HepG2 (cell line): ENCODE results near the gene ALDH7A1. TPM values are rescaled to one million over a fixed set of nuclear protein-coding genes. Genes with fewer than 3 reads are reported as not detected.
A peak's percentile ranks its signal among the peaks of the same experiment; 100 is the strongest.

ENCODE experiments used
- FOXM1 ChIP-seq: sonication (generic); formaldehyde crosslinking; IDR thresholded peaks from 2 replicates; pipeline ENCODE4 v1.5.0; 2020; ENCODE audit warnings: missing genetic modification reagents
- HDAC1 ChIP-seq: sonication (generic); formaldehyde crosslinking; IDR thresholded peaks from 2 replicates; pipeline ENCODE4 v1.5.1; 2020; ENCODE audit warnings: mild to moderate bottlenecking, missing genetic modification reagents
- MXI1 ChIP-seq: IDR thresholded peaks from 3 replicates; pipeline ENCODE4 v1.6.1; 2012; ENCODE audit warnings: low read depth, low read length, inconsistent platforms, borderline replicate concordance
- NR2F6 ChIP-seq, 2 experiments: IDR thresholded peaks; 2 replicates each; pipeline ENCODE4 v1.6.1; 2016; ENCODE audit warnings: antibody characterized with exemption in 1 of 2, mild to moderate bottlenecking in 1 of 2
- PCBP2 ChIP-seq: fragments of 200-400 bp; formaldehyde crosslinking; optimal IDR thresholded peaks from 2 replicates; pipeline ENCODE3; 2018; ENCODE audit warnings: low read length, low read depth; ENCODE audit not compliant: poor library complexity, severe bottlenecking
- POGZ ChIP-seq: sonication (generic); formaldehyde crosslinking; IDR thresholded peaks from 2 replicates; pipeline ENCODE4 v1.4.0; 2020; ENCODE audit warnings: mild to moderate bottlenecking, missing genetic modification reagents
- TEAD2 ChIP-seq: sonication (generic); formaldehyde crosslinking; IDR thresholded peaks from 2 replicates; pipeline ENCODE4 v1.9.0; 2021; ENCODE audit warnings: missing genetic modification reagents
- TMF1 ChIP-seq: sonication (generic); formaldehyde crosslinking; IDR thresholded peaks from 2 replicates; pipeline ENCODE4 v1.8.1; 2022; ENCODE audit warnings: low read depth, missing genetic modification reagents
- ZFP90 ChIP-seq: sonication (generic); formaldehyde crosslinking; IDR thresholded peaks from 2 replicates; pipeline ENCODE4 v1.8.0; 2022; ENCODE audit warnings: missing genetic modification reagents, mild to moderate bottlenecking, inconsistent platforms, borderline replicate concordance
- ZNF205 ChIP-seq: IDR thresholded peaks from 2 replicates; pipeline ENCODE4 v1.6.1; 2018; ENCODE audit warnings: missing biosample characterization, missing genetic modification reagents
- ZNF382 ChIP-seq: sonication (generic); formaldehyde crosslinking; IDR thresholded peaks from 2 replicates; pipeline ENCODE4 v1.5.0; 2020; ENCODE audit warnings: missing genetic modification reagents, mild to moderate bottlenecking, borderline replicate concordance
- ZNF552 ChIP-seq: sonication (generic); formaldehyde crosslinking; IDR thresholded peaks from 2 replicates; pipeline ENCODE4 v1.9.0; 2022; ENCODE audit warnings: missing genetic modification reagents, mild to moderate bottlenecking, borderline replicate concordance
- ZNF737 ChIP-seq: sonication (generic); formaldehyde crosslinking; IDR thresholded peaks from 2 replicates; pipeline ENCODE4 v1.5.0; 2020; ENCODE audit warnings: missing genetic modification reagents, mild to moderate bottlenecking, borderline replicate concordance
- ZNF749 ChIP-seq: sonication (generic); formaldehyde crosslinking; IDR thresholded peaks from 2 replicates; pipeline ENCODE4 v1.8.0; 2022; ENCODE audit warnings: mild to moderate bottlenecking, missing genetic modification reagents, moderate library complexity, borderline replicate concordance
- polyA plus RNA-seq, 8 experiments: library from polyadenylated mRNA; depleted of rRNA in 3 of 8; stranded (reverse) in 7 of 8; unstranded in 1 of 8; fragments of >200 nt; fragmentation: Illumina TruSeq in 4 of 8; extraction: Trizol in 4 of 8; gene quantifications; 2 replicates each; pipeline versions ENCODE4 v1.2.1 to v1.2.3, GENCODE V29; 2011 to 2016; ENCODE audit warnings: low read depth in 4 of 8, missing spikeins in 1 of 8, mixed read lengths in 1 of 8; ENCODE audit not compliant: insufficient read depth in 1 of 8
- total RNA-seq, 5 experiments: library from RNA; depleted of rRNA; stranded (reverse); fragments of >200 nt; fragmentation: Illumina TruSeq; extraction: Trizol; gene quantifications; 2 replicates each; pipeline ENCODE4 v1.2.3, GENCODE V29; 2016; ENCODE audit warnings: low read depth in 1 of 5
- TF ChIP-seq, protein P1 (sequence below): IDR thresholded peaks from 2 replicates; pipeline ENCODE4 v1.4.0; 2020; ENCODE audit warnings: mild to moderate bottlenecking, missing genetic modification reagents
- TF ChIP-seq, protein P2 (sequence below): sonication (generic); formaldehyde crosslinking; IDR thresholded peaks from 2 replicates; pipeline ENCODE4 v1.5.0; 2020; ENCODE audit warnings: missing genetic modification reagents
- TF ChIP-seq, protein P3 (sequence below): sonication (generic); formaldehyde crosslinking; IDR thresholded peaks from 2 replicates; pipeline ENCODE4 v1.4.0; 2020; ENCODE audit warnings: missing genetic modification reagents
- TF ChIP-seq, protein P4 (sequence below): sonication (generic); formaldehyde crosslinking; IDR thresholded peaks from 2 replicates; pipeline ENCODE4 v1.4.0; 2020; ENCODE audit warnings: missing genetic modification reagents

Gene ALDH7A1
- total and polyA plus RNA-seq, 2 of the 13 experiments (the other 11 are each of a cell fraction or from before 2014, with no cell fraction given): 69.0 to 100 TPM

DNA sequence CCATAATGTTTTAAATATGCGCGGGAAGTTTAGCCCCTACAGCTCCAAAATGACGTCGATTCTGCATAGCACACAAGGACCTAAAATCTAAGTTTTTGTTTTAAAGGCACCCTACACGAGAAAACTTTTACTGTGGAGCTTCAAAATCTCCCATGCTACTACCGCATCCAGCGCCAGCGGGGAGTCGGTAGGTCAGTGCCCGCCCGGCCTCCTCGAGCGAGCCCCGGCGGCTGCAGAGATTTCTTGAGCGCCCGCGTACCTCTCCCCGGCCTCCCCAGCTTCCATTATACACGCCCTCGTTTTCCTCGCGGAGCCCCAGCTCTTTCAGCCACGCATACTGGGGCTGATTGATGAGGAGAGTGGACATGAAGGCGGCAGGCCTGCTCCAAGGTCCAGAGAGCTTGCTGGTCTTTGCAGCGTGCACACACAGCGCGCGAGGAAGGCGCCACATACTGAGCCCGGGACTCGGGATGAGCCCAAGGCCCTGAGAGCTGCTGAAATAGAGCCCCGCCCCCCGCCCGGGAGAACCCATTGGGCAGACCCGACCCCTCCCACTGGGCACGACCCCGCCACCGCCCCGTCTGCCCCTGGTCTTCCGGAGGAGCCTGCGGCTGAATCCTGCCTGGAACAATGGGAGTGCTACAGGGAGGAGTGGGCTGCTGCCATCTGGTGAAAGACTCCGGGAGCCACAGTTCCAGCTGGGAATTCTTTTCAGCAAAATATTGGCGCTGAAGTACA is at the start of gene ALDH7A1 (continued):
- TF ChIP-seq, protein P1, sequence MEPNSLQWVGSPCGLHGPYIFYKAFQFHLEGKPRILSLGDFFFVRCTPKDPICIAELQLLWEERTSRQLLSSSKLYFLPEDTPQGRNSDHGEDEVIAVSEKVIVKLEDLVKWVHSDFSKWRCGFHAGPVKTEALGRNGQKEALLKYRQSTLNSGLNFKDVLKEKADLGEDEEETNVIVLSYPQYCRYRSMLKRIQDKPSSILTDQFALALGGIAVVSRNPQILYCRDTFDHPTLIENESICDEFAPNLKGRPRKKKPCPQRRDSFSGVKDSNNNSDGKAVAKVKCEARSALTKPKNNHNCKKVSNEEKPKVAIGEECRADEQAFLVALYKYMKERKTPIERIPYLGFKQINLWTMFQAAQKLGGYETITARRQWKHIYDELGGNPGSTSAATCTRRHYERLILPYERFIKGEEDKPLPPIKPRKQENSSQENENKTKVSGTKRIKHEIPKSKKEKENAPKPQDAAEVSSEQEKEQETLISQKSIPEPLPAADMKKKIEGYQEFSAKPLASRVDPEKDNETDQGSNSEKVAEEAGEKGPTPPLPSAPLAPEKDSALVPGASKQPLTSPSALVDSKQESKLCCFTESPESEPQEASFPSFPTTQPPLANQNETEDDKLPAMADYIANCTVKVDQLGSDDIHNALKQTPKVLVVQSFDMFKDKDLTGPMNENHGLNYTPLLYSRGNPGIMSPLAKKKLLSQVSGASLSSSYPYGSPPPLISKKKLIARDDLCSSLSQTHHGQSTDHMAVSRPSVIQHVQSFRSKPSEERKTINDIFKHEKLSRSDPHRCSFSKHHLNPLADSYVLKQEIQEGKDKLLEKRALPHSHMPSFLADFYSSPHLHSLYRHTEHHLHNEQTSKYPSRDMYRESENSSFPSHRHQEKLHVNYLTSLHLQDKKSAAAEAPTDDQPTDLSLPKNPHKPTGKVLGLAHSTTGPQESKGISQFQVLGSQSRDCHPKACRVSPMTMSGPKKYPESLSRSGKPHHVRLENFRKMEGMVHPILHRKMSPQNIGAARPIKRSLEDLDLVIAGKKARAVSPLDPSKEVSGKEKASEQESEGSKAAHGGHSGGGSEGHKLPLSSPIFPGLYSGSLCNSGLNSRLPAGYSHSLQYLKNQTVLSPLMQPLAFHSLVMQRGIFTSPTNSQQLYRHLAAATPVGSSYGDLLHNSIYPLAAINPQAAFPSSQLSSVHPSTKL: peak; percentile 64; the same call in 1 of the 2 replicates
- TF ChIP-seq ZNF737 (no peak), FOXM1 (CRISPR knock-in tag) (no peak), ZNF552 (CRISPR knock-in tag) (peak; percentile 56; the same call in 1 of the 2 replicates), TEAD2 (CRISPR knock-in tag) (no peak), PCBP2 (no peak), ZNF205 (CRISPR knock-in tag) (no peak; the same call in 1 of the 2 replicates), POGZ (peak; percentile 85), ZNF749 (no peak), HDAC1 (peak; percentile 84), NR2F6 (IDR thresholded peaks at IDR 0.05) (no peak; the same call in 1 of the 2 replicates), NR2F6 (CRISPR knock-in tag; IDR thresholded peaks at IDR 0.05) (peak; percentile 65), TMF1 (peak; percentile 72; the same call in 1 of the 2 replicates), ZNF382 (CRISPR knock-in tag) (no peak), ZFP90 (CRISPR knock-in tag) (peak; percentile 89), MXI1 (peak; percentile 71; the same call in 1 of the 3 replicates)
- TF ChIP-seq, protein P2, sequence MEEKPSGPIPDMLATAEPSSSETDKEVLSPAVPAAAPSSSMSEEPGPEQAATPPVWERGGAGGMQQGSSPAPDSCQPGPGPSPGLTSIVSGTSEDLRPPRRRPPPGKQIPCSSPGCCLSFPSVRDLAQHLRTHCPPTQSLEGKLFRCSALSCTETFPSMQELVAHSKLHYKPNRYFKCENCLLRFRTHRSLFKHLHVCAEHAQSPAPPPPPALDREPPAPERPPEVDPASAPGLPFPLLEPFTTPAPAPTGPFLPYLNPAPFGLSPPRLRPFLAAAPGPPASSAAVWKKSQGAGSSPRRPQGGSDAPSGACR (CRISPR knock-in tag): peak; percentile 84; the same call in 1 of the 2 replicates
- TF ChIP-seq, protein P3, sequence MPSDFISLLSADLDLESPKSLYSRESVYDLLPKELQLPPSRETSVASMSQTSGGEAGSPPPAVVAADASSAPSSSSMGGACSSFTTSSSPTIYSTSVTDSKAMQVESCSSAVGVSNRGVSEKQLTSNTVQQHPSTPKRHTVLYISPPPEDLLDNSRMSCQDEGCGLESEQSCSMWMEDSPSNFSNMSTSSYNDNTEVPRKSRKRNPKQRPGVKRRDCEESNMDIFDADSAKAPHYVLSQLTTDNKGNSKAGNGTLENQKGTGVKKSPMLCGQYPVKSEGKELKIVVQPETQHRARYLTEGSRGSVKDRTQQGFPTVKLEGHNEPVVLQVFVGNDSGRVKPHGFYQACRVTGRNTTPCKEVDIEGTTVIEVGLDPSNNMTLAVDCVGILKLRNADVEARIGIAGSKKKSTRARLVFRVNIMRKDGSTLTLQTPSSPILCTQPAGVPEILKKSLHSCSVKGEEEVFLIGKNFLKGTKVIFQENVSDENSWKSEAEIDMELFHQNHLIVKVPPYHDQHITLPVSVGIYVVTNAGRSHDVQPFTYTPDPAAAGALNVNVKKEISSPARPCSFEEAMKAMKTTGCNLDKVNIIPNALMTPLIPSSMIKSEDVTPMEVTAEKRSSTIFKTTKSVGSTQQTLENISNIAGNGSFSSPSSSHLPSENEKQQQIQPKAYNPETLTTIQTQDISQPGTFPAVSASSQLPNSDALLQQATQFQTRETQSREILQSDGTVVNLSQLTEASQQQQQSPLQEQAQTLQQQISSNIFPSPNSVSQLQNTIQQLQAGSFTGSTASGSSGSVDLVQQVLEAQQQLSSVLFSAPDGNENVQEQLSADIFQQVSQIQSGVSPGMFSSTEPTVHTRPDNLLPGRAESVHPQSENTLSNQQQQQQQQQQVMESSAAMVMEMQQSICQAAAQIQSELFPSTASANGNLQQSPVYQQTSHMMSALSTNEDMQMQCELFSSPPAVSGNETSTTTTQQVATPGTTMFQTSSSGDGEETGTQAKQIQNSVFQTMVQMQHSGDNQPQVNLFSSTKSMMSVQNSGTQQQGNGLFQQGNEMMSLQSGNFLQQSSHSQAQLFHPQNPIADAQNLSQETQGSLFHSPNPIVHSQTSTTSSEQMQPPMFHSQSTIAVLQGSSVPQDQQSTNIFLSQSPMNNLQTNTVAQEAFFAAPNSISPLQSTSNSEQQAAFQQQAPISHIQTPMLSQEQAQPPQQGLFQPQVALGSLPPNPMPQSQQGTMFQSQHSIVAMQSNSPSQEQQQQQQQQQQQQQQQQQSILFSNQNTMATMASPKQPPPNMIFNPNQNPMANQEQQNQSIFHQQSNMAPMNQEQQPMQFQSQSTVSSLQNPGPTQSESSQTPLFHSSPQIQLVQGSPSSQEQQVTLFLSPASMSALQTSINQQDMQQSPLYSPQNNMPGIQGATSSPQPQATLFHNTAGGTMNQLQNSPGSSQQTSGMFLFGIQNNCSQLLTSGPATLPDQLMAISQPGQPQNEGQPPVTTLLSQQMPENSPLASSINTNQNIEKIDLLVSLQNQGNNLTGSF (CRISPR knock-in tag): 0 out of 2 replicates have a peak, but pooled peaks have one; percentile 52
- TF ChIP-seq, protein P4, sequence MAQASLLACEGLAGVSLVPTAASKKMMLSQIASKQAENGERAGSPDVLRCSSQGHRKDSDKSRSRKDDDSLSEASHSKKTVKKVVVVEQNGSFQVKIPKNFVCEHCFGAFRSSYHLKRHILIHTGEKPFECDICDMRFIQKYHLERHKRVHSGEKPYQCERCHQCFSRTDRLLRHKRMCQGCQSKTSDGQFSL: no peak
